Right lobe of liver (tissue), 4 donors: ENCODE results near the gene PIK3CD.

Source experiments
- POLR2A ChIP-seq: fragments of 450-650 bp; IDR thresholded peaks from one replicate; pipeline ENCODE4 v1.6.1; 2017; ENCODE audit warnings: antibody characterized with exemption, mild to moderate bottlenecking
- TF ChIP-seq, protein P1 (sequence below), 4 donors: fragments of 200-600 bp in 3 of 4; fragments of 450-650 bp in 1 of 4; IDR thresholded peaks; one replicate each; pipeline versions ENCODE4 v1.5.1 to v1.8.0; 2016 to 2022; ENCODE audit warnings: antibody characterized with exemption in 4 of 4, mild to moderate bottlenecking in 2 of 4
- donor health status: DM: no; HTN: no; CAD: no.
- donor health status: DM: no; HTN: no; CAD: no.
- donor health status: DM: no; HTN: yes; CAD: no.

DNA sequence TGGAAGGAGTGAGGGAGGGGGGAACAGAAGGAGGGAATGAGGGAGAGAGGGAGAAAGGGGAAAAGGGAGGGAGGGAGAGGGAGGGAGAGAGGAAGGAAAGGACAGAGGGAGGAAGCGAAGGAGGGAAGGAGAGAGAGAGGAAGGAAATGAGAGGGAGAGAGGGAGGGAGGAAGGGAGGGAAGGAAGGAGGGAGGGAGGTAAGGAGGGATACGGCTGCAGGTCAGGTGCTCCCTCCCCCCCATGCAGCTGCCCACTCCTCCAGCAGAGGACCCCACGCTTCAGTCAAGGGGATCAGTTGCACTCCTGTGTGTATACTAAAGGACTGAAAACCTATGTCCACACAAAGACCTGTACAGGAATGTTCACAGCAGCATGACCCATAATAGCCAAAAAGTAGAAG is 117.5 kb downstream of the PIK3CD start:
- no peak for TF ChIP-seq POLR2A
- TF ChIP-seq, protein P1, sequence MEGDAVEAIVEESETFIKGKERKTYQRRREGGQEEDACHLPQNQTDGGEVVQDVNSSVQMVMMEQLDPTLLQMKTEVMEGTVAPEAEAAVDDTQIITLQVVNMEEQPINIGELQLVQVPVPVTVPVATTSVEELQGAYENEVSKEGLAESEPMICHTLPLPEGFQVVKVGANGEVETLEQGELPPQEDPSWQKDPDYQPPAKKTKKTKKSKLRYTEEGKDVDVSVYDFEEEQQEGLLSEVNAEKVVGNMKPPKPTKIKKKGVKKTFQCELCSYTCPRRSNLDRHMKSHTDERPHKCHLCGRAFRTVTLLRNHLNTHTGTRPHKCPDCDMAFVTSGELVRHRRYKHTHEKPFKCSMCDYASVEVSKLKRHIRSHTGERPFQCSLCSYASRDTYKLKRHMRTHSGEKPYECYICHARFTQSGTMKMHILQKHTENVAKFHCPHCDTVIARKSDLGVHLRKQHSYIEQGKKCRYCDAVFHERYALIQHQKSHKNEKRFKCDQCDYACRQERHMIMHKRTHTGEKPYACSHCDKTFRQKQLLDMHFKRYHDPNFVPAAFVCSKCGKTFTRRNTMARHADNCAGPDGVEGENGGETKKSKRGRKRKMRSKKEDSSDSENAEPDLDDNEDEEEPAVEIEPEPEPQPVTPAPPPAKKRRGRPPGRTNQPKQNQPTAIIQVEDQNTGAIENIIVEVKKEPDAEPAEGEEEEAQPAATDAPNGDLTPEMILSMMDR (IDR thresholded peaks at IDR 0.05), result no peak
